Esophagus muscularis mucosa (tissue), 3 donors: Measurements from ENCODE around the gene ZSWIM5.

Experiments used
- EP300 ChIP-seq: sonication (generic); formaldehyde crosslinking; IDR thresholded peaks from one replicate; pipeline ENCODE4 v1.6.1; 2017; ENCODE audit warnings: antibody characterized with exemption
- TF ChIP-seq, protein P1 (sequence below), 3 experiments: fragments of 200-600 bp in 2 of 3; fragments of 450-650 bp in 1 of 3; sonication (generic) in 2 of 3; IDR thresholded peaks; one replicate each; pipeline ENCODE4 v1.5.1; 2017 to 2019; ENCODE audit warnings: antibody characterized with exemption in 3 of 3, mild to moderate bottlenecking in 2 of 3, moderate library complexity in 1 of 3

DNA sequence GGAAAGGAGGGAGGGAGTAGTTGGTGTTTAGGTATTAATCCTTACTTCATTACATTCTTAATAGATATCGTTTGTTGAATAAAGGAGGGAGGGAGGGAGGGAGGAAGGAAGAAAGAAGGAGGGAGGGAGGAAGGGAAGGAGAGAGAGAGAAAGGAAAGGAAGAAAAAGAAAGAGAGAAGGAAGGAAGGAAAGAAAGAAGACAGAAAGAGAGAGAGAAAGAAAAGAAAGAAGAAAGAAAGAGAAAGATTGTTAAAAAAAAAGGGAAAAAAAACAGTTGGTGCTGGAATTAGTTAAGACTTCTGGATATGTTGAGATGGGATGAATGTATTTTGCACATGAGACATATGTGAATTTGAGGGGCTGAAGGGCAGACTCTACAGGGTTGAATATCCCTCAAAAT is 44.1 kb upstream of the ZSWIM5 start:
- TF ChIP-seq, protein P1, sequence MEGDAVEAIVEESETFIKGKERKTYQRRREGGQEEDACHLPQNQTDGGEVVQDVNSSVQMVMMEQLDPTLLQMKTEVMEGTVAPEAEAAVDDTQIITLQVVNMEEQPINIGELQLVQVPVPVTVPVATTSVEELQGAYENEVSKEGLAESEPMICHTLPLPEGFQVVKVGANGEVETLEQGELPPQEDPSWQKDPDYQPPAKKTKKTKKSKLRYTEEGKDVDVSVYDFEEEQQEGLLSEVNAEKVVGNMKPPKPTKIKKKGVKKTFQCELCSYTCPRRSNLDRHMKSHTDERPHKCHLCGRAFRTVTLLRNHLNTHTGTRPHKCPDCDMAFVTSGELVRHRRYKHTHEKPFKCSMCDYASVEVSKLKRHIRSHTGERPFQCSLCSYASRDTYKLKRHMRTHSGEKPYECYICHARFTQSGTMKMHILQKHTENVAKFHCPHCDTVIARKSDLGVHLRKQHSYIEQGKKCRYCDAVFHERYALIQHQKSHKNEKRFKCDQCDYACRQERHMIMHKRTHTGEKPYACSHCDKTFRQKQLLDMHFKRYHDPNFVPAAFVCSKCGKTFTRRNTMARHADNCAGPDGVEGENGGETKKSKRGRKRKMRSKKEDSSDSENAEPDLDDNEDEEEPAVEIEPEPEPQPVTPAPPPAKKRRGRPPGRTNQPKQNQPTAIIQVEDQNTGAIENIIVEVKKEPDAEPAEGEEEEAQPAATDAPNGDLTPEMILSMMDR (IDR thresholded peaks at IDR 0.05): no peak
- TF ChIP-seq EP300: no peak
